Testis (tissue), 3 donors: ENCODE measurements around the gene KRT3. TPM values are rescaled to one million over a fixed set of nuclear protein-coding genes. Genes with fewer than 3 reads are reported as not detected.

Experiments
- DNase-seq: peaks from one replicate; pipeline ENCODE4 v3.0.0-alpha.2; 2019
- H3K27ac ChIP-seq, 2 donors: fragments of 200-600 bp; sonication (generic); one replicate each; pipeline ENCODE4 v1.5.1; 2019
- H3K27me3 ChIP-seq: fragments of 200-600 bp; sonication (generic); one replicate; pipeline ENCODE4 v1.5.1; 2019
- H3K36me3 ChIP-seq: fragments of 200-600 bp; sonication (generic); one replicate; pipeline ENCODE4 v1.5.1; 2017; ENCODE audit warnings: low read depth; ENCODE audit errors: missing control alignments
- H3K4me1 ChIP-seq: fragments of 200-600 bp; sonication (generic); one replicate; pipeline ENCODE4 v1.5.1; 2019
- H3K4me3 ChIP-seq, 2 donors: fragments of 200-600 bp; sonication (generic); one replicate each; pipeline ENCODE4 v1.5.1; 2017 to 2019
- H3K9me3 ChIP-seq: fragments of 200-600 bp; sonication (generic); one replicate; pipeline ENCODE4 v1.5.1; 2017
- POLR2A ChIP-seq: fragments of 450-650 bp; IDR thresholded peaks from one replicate; pipeline ENCODE4 v1.6.1; 2017; ENCODE audit warnings: antibody characterized with exemption, mild to moderate bottlenecking, moderate library complexity
- WGBS, 2 donors: methylation state at CpG; one replicate each; pipeline ENCODE4 v1.1.5; 2018; 5-methylcytosine and 5-hydroxymethylcytosine counted together
- intact Hi-C: fragments of 100-400 bp; cut with DNase I; formaldehyde crosslinking; loops from one replicate; pipeline ENCODE4 v1.15.1; 2023; ENCODE audit warnings: low total_unique reads
- polyA plus RNA-seq: library from polyadenylated mRNA; stranded (reverse); fragments of 350-450 nt; fragmentation: Illumina TruSeq; extraction: RNeasy Lipid Tissue Mini Kit (QIAGEN cat#74804); gene quantifications from one replicate; pipeline ENCODE4 v1.2.3, GENCODE V29; 2014; ENCODE audit warnings: low read depth, low replicate concordance; ENCODE audit not compliant: insufficient read depth
- total RNA-seq, 2 donors: library from RNA; depleted of rRNA; stranded (reverse); fragments of >200 nt; gene quantifications; one replicate each; pipeline ENCODE4 v1.2.3, GENCODE V29; 2016
- TF ChIP-seq, protein P1 (sequence below), 3 experiments: fragments of 450-650 bp in 2 of 3; fragments of 200-600 bp in 1 of 3; sonication (generic) in 1 of 3; IDR thresholded peaks; one replicate each; pipeline ENCODE4 v1.5.1; 2016 to 2019; ENCODE audit warnings: antibody characterized with exemption in 3 of 3, mild to moderate bottlenecking in 2 of 3, moderate library complexity in 1 of 3

KRT3 gene
- total and polyA plus RNA-seq, 3 donors from 2014 or later, result not detected

DNA sequence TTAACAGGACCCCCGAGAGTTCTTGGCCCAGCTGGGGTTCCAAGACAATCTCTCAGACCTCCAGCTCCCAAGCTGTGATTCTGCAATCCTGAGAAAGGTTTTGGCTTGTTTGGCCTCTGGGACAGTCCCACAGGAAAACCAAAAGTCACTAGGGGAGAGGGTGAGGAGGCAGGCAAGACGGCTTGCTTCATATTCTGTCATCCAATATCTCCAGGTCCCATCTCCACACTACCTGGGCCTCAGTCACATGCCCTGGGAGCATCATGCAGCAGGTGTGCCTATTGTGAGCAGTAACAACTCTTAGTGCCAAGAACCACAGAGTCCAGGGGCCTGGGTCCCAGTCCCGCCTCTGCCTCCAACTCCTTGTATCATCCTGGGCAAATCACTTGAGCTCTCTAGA, 36.5 kb upstream of the KRT3 start:
- no peaks in the 10 kb centered on the region for H3K4me1 ChIP-seq
- H3K27ac ChIP-seq, result no peak overlapping the region
- no peak for TF ChIP-seq POLR2A
- TF ChIP-seq, protein P1, sequence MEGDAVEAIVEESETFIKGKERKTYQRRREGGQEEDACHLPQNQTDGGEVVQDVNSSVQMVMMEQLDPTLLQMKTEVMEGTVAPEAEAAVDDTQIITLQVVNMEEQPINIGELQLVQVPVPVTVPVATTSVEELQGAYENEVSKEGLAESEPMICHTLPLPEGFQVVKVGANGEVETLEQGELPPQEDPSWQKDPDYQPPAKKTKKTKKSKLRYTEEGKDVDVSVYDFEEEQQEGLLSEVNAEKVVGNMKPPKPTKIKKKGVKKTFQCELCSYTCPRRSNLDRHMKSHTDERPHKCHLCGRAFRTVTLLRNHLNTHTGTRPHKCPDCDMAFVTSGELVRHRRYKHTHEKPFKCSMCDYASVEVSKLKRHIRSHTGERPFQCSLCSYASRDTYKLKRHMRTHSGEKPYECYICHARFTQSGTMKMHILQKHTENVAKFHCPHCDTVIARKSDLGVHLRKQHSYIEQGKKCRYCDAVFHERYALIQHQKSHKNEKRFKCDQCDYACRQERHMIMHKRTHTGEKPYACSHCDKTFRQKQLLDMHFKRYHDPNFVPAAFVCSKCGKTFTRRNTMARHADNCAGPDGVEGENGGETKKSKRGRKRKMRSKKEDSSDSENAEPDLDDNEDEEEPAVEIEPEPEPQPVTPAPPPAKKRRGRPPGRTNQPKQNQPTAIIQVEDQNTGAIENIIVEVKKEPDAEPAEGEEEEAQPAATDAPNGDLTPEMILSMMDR (IDR thresholded peaks at IDR 0.05), result no peak
- intact Hi-C loops, result no loop called here
- no peak overlapping the region for H3K4me3 ChIP-seq
- no peaks in the 10 kb centered on the region for H3K9me3 ChIP-seq
- WGBS, 2 donors, result 94% methylated on average over 2 to 3 of the region's 3 CpGs
- H3K36me3 ChIP-seq, result no peaks in the 10 kb centered on the region
- no peak for DNase-seq
- no peaks in the 10 kb centered on the region for H3K27me3 ChIP-seq

DNA sequence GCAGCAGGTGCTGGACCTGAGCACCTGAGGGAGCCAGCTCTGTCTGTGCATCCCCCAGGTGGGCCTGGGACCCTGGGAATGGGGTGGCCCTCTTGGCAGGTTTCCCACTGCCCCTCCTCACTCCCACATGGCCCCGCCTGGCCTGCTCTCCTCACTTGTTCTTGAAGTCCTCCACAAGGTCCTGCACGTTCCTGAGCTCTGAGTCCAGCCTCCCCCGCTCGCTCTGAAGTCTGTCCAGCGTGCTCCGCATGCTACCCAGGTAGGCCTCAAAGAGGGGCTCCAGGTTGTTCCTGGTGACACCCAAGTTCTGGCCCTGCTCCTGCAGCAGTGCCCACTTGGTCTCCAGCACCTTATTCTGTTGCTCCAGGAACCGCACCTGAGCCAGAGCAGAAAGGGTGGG, 35.3 kb upstream of the KRT3 start:
- no peaks in the 10 kb centered on the region for H3K36me3 ChIP-seq
- H3K4me1 ChIP-seq, result no peaks in the 10 kb centered on the region
- H3K4me3 ChIP-seq, result no peak overlapping the region
- TF ChIP-seq POLR2A, result no peak
- TF ChIP-seq, protein P1 (IDR thresholded peaks at IDR 0.05), result no peak
- no peak for DNase-seq
- intact Hi-C loops, result no loop called here
- no peak overlapping the region for H3K27ac ChIP-seq
- H3K9me3 ChIP-seq, result no peaks in the 10 kb centered on the region
- WGBS, 2 donors, result 85 to 91% methylated on average over 4 to 7 of the region's 7 CpGs
- no peaks in the 10 kb centered on the region for H3K27me3 ChIP-seq

DNA sequence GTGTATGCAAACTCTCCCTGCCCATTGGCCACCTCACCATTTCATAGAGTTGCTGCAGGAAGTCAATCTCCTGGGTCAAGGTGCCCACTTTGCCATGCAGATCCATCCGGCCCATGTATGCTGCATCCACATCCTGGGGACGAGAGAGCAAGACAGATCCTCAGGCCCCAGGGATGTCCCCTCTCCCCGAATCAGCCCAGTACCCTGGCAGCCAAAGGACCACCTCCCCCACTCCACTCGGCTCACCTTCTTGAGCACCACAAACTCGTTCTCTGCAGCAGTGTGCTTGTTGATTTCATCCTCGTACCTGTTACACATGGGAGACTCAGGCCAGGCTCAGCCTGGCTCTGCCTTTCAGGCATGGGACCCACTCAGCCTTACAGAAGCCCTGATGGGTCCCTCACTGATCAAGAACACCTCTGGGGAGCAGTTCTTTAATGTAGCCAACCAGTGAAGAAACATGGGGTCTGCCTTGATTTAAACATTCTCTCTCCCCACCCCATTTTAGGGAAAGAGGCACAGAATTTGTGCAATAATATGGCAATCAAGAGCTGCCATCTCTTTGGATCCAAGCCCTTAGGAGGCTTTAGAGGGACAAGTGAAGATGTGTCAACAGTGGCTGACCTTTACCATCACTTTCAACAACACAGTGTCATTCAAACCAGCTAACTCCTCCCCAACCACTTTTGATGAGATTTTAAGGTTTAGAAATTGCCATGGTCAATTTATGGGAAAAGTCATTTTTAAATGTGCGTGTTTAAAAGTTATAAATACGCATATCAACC, 34.3 kb upstream of the KRT3 start:
- Histone ChIP-seq H3K27ac (no peak overlapping the region), H3K4me3 (no peak overlapping the region), H3K27me3 (no peaks in the 10 kb centered on the region), H3K4me1 (no peaks in the 10 kb centered on the region), H3K36me3 (no peaks in the 10 kb centered on the region), H3K9me3 (no peaks in the 10 kb centered on the region)
- TF ChIP-seq, protein P1 (IDR thresholded peaks at IDR 0.05), result no peak
- no peak for TF ChIP-seq POLR2A
- WGBS, 2 donors, result 76 to 92% methylated on average over 8 of the region's 8 CpGs
- intact Hi-C loops, result no loop called here
- DNase-seq, result no peak

DNA sequence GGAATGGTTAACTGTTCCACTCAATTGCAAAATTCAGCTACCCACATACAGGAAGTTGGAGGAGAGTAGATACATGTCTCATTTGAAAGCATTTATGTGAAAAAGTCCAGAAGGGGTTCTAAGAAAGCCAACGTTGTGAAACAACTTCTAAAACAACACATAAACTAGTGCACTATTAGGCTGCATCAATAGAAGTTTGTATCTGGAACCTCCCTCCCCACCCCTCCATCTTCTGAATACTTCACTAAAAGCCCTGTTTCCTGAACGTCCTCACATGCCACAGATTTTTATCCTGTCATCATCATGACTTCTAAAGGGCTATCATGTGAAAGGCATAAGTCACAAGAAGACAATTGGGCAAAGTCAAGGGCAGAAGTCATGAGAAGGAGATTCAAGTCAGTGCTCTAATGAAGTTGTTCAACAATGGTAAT, 32.7 kb upstream of the KRT3 start:
- no peaks in the 10 kb centered on the region for H3K36me3 ChIP-seq
- H3K27me3 ChIP-seq, result no peaks in the 10 kb centered on the region
- no peak overlapping the region for H3K4me3 ChIP-seq
- no peak for TF ChIP-seq POLR2A
- no peaks in the 10 kb centered on the region for H3K4me1 ChIP-seq
- no peak for DNase-seq
- intact Hi-C loops, result no loop called here
- H3K9me3 ChIP-seq, result no peaks in the 10 kb centered on the region
- WGBS, 2 donors, result 50 to 57% methylated on average over 2 of the region's 2 CpGs
- H3K27ac ChIP-seq, result no peak overlapping the region

DNA sequence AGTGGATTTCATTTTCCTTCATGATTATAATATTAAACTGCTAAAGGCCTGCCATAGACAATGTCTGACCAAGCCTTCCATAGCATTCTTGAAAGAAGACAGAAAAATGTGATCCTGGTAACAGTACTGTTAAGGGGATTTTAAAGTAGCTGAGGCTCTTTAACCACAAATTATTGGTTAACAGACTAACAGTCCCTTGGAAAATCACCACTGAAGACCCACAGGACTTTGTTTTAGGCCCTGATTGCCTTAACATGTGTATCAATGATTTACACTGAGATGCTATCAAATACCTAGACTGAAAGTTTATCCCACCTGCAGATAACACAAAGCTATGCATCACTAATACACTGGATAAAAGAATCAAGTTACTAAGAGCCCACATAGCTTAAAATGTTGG, 32.2 kb upstream of the KRT3 start:
- Histone ChIP-seq H3K9me3 (no peaks in the 10 kb centered on the region), H3K4me1 (no peaks in the 10 kb centered on the region)
- intact Hi-C loops, result no loop called here

More for the DNA sequence above, 32.2 kb upstream of the KRT3 start:
- Histone ChIP-seq H3K27ac (no peak overlapping the region), H3K4me3 (no peak overlapping the region), H3K36me3 (no peaks in the 10 kb centered on the region), H3K27me3 (no peaks in the 10 kb centered on the region)
- TF ChIP-seq, protein P1 (IDR thresholded peaks at IDR 0.05), result no peak
- TF ChIP-seq POLR2A, result no peak
- DNase-seq, result no peak
